ENCODE results near the gene LRRC55.
"Not testable (repeated sequence)": the region's sequence is repeated elsewhere in the genome, so short reads cannot be mapped to it uniquely, and the experiment has no call there.

Gene LRRC55

GRCh38 chr11:57161351-57161750, 20.4 kb upstream of the LRRC55 start:
- DNase-seq (ENCODE audit: low read depth in 3 of 3), result no peak

GRCh38 chr11:57162179-57162898, 19.4 kb upstream of the LRRC55 start:
- DNase-seq (ENCODE audit: low read depth in 3 of 3), result no peak

GRCh38 chr11:57163160-57163868, 18.4 kb upstream of the LRRC55 start:
- DNase-seq (ENCODE audit: low read depth in 3 of 3), result no peak

GRCh38 chr11:57164317-57164716, 17.4 kb upstream of the LRRC55 start:
- no peak for DNase-seq (ENCODE audit: low read depth in 3 of 3)

- DNase-seq (ENCODE audit: low read depth in 3 of 3), result no peak
These were observed 14.5 kb upstream of the LRRC55 start for GRCh38 chr11:57167125-57167846.

- not testable (repeated sequence) for DNase-seq (ENCODE audit: low read depth in 3 of 3)
These were observed 11.9 kb upstream of the LRRC55 start for GRCh38 chr11:57169732-57170313.

- no peak for DNase-seq (ENCODE audit: low read depth in 3 of 3)
These were observed 9.7 kb upstream of the LRRC55 start for GRCh38 chr11:57172031-57172430.

GRCh38 chr11:57174656-57175055, 7.1 kb upstream of the LRRC55 start:
- no peak for DNase-seq (ENCODE audit: low read depth in 3 of 3)

- no peak for DNase-seq (ENCODE audit: low read depth in 3 of 3)
These were observed 6.3 kb upstream of the LRRC55 start for GRCh38 chr11:57175478-57175877.

- no peak for DNase-seq (ENCODE audit: low read depth in 3 of 3)
These were observed 3.4 kb upstream of the LRRC55 start for GRCh38 chr11:57178334-57178733.

- no peak for DNase-seq (ENCODE audit: low read depth in 3 of 3)
These were observed 2.1 kb upstream of the LRRC55 start for GRCh38 chr11:57179681-57180080.

GRCh38 chr11:57180081-57180561, 1.6 kb upstream of the LRRC55 start:
- no peak for DNase-seq (ENCODE audit: low read depth in 3 of 3)

GRCh38 chr11:57180964-57181363, 789 bp upstream of the LRRC55 start:
- DNase-seq (ENCODE audit: low read depth in 3 of 3), result no peak

GRCh38 chr11:57182896-57183295, 1.1 kb downstream of the LRRC55 start:
- DNase-seq (ENCODE audit: low read depth in 3 of 3), result no peak

- DNase-seq (ENCODE audit: low read depth in 3 of 3), result no peak
These were observed 8.8 kb downstream of the LRRC55 start for GRCh38 chr11:57190548-57190947.

- DNase-seq (ENCODE audit: low read depth in 3 of 3), result no peak
These were observed 9.8 kb downstream of the LRRC55 start for GRCh38 chr11:57191311-57192219.

- no peak for DNase-seq (ENCODE audit: low read depth in 3 of 3)
These were observed 10.6 kb downstream of the LRRC55 start for GRCh38 chr11:57192316-57192715.

- DNase-seq (ENCODE audit: low read depth in 3 of 3), result no peak
These were observed 14.8 kb downstream of the LRRC55 start for GRCh38 chr11:57196596-57196995.

- no peak for DNase-seq (ENCODE audit: low read depth in 3 of 3)
These were observed 16.0 kb downstream of the LRRC55 start for GRCh38 chr11:57197762-57198161.

GRCh38 chr11:57199330-57199729, 17.6 kb downstream of the LRRC55 start:
- no peak for DNase-seq (ENCODE audit: low read depth in 3 of 3)

GRCh38 chr11:57200917-57201316, 19.2 kb downstream of the LRRC55 start:
- DNase-seq (ENCODE audit: low read depth in 3 of 3), result no peak

Measured in stimulated activated CD4-positive, alpha-beta T cell treated with anti-CD3 and anti-CD28 coated beads, TNF-alpha, amount 100 ng/mL, for 48 hours (primary cell).